Activated CD4-positive, alpha-beta T cell treated with anti-CD3 and anti-CD28 coated beads, Interleukin-2, amount 50 U/mL, for 48 hours (primary cell): ENCODE results near the gene LUZP2.
"Not testable (repeated sequence)": the region's sequence is repeated elsewhere in the genome, so short reads cannot be mapped to it uniquely, and the experiment has no call there.

Source experiments
- DNase-seq, 2 experiments: peaks; one replicate each; pipeline ENCODE4 v3.0.0-alpha.2; 2020

The LUZP2 gene

GRCh38 chr11:24833573-24833972 is 336.7 kb downstream of the LUZP2 start:
- no peak for DNase-seq

DNA sequence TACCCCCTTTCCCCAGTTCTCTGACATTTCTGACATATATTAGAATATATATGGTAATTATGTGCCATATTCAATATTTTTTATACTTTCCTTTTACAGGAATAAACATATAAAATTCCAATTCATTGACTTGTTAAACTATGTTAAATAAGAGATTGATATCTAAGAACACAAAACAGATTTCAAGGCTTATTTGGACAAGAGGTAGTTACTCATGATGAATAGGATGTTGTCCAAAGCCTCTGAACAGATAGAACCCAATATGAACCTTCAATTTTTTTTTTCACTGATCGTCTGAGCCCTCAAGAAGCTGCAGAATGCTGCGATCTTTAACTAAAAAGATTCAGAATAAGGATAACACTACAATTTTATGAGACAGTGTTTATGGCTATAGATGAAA is 340.3 kb downstream of the LUZP2 start:
- no peak for DNase-seq

DNA sequence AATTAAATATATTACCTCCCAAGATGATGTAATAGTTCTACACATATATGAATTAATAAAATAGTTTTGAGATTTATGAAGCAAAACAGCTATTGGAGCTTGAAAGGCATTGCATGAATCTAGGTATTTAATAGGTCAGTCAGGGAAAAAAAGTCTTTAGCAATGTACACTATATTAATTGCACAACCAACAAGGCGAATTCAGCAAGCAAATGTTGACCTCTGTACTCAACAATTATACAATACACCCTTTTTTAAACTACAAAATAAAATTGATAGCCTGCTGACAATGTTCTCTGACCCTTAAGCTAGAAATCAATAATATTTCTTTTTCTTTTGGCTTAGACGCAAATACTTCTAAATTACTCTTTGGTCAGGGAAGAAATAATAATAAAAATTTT is 345.5 kb downstream of the LUZP2 start:
- DNase-seq = no peak

GRCh38 chr11:24844406-24844805 is 347.6 kb downstream of the LUZP2 start:
- DNase-seq = no peak

- no peak for DNase-seq
Observed at GRCh38 chr11:24848857-24849256, 352.0 kb downstream of the LUZP2 start.

- no peak for DNase-seq
Observed at GRCh38 chr11:24855951-24856350, 359.1 kb downstream of the LUZP2 start.

DNA sequence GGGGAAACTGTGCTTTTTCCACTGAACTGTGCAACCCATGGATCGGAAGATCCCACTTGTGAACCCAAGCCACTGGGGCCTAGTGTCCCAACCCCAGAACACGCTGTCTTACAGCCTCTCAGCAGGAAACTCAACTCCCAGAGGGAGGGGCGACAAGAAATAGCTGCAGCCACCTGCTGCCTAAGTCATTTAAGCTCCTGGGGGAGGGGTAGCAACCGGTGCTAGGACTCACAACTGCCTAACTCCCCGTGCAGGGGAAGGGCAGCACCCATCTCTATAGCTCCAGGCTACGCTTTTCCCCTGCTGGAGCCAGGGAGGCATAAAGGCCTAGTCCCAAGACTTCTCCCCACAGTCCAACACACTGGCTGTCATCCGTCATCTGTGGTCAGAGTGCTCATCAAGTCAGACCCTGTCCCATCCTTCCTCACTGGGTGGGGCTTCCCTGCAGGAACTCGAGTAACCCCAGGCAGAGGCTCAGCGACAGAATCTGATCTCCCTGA is 363.0 kb downstream of the LUZP2 start:
- DNase-seq = no peak

DNA sequence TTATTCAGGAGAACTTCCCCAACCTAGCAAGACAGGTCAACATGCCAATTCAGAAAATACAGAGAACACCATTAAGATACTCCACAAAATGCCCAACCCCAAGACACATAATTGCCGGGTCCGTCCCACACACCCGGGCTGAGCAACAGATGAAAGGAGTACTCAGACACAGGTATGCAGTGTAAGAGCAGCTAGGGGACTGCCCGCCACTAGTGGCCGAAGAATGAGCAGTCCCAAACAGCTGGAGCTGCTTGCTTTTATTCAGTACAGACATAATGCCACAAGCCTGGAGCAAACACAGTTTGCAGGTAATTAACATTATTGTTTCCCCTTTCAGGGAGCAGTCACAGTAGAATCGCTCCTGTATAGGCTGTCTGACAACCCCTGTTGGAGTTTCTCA is 364.6 kb downstream of the LUZP2 start:
- DNase-seq = no peak

- no peak for DNase-seq
Observed at GRCh38 chr11:24866743-24867142, 369.9 kb downstream of the LUZP2 start.

DNA sequence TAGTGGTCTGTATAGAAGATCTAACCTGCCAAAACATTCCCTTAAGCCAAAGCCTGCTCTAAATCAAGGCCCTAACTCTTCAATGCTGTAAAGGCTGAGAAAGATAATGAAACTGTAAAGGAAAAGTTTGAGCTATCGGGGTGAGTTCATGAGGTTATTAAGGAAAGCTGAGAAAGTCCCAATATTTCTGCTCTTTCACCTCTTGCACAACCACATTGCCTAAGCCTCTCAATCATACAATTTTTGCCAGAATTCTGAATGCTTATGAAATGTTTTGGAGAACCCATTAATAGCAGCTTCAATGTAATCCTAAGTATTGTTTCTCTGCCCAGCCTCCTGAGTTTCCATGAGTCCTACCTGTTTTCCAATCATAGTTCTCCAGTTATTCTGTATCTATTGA is 373.2 kb downstream of the LUZP2 start:
- no peak for DNase-seq

GRCh38 chr11:24872186-24872585 is 375.3 kb downstream of the LUZP2 start:
- no peak for DNase-seq

DNA sequence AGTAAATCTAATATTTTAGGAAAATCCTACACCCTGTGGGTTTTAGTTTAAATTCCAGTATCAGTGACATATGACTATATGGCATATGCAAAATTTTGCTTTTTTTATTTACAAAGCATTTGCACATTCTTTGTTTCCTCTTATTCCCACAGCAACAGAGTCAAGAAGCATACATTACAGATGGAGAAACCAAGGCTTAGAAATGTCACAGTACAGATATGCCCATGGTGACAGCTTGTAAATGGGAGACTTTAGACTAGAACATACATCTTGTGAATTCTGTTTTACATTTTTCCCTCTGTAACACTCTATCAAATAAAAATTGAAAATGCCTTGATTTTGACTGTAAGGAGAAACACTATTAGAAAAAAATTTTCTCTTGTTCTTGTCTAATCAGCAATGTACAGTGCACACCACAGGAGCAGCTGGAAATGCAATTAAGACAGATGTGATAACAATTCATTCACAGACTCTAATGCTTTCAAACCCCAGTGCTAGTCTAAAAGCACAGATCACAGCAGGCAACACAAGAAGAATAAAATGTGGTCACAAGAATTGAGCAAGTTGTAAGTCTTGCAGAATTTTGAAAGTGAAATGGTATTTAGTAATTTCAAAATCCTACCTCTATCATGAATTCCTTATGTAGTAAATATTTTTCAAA is 375.9 kb downstream of the LUZP2 start:
- DNase-seq = no peak

GRCh38 chr11:24880962-24881361 is 384.1 kb downstream of the LUZP2 start:
- DNase-seq = no peak

GRCh38 chr11:24885580-24886173 is 388.8 kb downstream of the LUZP2 start:
- DNase-seq = no peak

GRCh38 chr11:24886880-24887619 is 390.2 kb downstream of the LUZP2 start:
- DNase-seq = no peak

GRCh38 chr11:24890426-24890825 is 393.6 kb downstream of the LUZP2 start:
- DNase-seq = no peak

- not testable (repeated sequence) for DNase-seq
Observed at GRCh38 chr11:24891845-24892492, 395.1 kb downstream of the LUZP2 start.

DNA sequence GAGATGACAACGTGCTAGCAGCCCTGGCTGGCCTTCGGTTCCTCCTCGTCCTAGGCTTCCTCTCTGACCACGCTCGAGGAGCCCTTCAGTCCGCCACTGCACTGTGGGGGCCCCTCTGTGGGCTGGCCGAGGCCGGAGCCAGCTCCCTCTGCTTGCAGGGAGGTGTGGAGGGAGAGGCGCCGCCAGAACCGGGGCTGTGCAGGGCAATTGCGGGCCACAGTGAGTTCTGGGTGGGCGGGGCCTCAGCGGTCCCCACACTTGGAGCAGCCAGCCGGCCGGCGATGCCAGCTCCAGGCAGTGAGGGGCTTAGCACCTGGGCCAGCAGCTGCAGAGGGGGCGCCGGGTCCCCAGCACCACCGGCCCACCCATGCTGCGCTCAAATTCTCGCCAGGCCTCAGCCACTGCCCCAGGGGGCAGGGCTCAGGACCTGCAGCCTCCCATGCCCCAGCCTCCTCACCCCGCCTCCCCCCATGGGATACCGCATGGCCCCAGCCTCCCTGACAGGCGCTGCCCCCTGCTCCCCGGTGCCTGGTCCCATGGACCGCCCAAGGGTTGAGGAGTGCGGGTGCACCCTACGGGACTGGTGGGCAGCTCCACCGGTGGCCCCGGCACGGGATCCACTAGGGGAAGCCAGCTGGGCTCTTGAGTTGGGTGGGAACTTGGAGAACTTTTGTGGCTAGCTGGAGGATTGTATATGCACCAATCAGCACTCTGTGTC is 399.4 kb downstream of the LUZP2 start:
- no peak for DNase-seq

DNA sequence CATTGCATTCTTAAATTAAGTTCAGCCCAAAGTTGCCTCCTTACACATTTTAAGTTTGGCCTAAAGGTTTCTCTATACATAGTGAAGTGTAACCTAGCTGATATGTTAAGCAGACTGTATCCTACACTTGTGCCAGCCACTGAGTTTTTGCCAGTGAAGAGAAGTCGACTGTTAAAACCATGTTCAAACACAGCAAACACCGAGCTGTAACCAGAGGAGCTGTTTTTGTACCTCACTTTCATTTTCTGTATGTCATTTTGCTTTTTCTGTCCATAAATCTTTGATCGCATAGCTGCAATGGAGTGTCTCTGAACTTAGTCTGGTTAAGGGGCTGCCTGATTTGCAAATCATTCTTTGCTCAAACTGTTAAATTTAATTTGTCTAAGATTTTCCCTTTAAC is 403.7 kb downstream of the LUZP2 start:
- no peak for DNase-seq

- no peak for DNase-seq
Observed at GRCh38 chr11:24900960-24901549, 404.2 kb downstream of the LUZP2 start.

- no peak for DNase-seq
Observed at GRCh38 chr11:24903555-24903954, 406.7 kb downstream of the LUZP2 start.

DNA sequence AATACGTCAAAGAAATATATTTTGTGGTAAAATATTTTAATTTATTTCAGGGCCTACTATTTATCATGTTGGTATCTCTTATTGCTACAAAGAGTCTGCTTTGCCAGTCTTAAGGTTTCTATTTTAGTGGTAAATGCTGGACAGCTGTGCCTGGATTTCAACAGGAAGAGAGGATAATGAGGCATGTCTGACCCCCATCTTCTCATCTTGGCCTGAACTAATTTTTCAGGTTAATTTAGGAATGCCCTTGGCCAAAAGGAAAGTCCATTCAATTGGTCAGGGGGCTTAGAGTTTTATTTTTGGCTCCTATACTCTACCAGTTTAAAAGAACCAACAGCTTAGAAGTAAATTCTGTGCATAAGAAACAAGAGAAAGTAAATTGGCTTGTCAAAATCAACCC is 428.2 kb downstream of the LUZP2 start:
- no peak for DNase-seq
